Breast epithelium (tissue), 4 donors: ENCODE data around the gene PRKN. TPM values are rescaled to one million over a fixed set of nuclear protein-coding genes. Genes with fewer than 3 reads are reported as not detected.

Experiments used
- DNase-seq, 2 donors: peaks; one replicate each; pipeline ENCODE4 v3.0.0-alpha.2; 2019; ENCODE audit warnings: low spot score in 2 of 2
- H3K27ac ChIP-seq, 2 donors: fragments of 200-600 bp; sonication (generic) in 1 of 2; one replicate each; pipeline ENCODE4 v1.5.1; 2016 to 2019; ENCODE audit warnings: mild to moderate bottlenecking in 1 of 2
- H3K27me3 ChIP-seq, 2 donors: fragments of 200-600 bp; sonication (generic) in 1 of 2; one replicate each; pipeline versions ENCODE4 v1.5.1 to v1.6.0; 2017 to 2019; ENCODE audit warnings: control low read depth in 1 of 2, mild to moderate bottlenecking in 1 of 2
- H3K36me3 ChIP-seq: fragments of 200-600 bp; one replicate; pipeline ENCODE4 v1.5.1; 2019
- H3K4me1 ChIP-seq, 2 donors: fragments of 200-600 bp; sonication (generic); one replicate each; pipeline ENCODE4 v1.5.1; 2016 to 2019; ENCODE audit warnings: control low read depth in 1 of 2
- H3K4me3 ChIP-seq, 3 donors: fragments of 200-600 bp; sonication (generic); 1 replicate in 2 of 3; 2 replicates in 1 of 3; pipeline ENCODE4 v1.5.1; 2016 to 2019; ENCODE audit warnings: mild to moderate bottlenecking in 3 of 3, moderate library complexity in 2 of 3
- H3K9me3 ChIP-seq, 2 donors: fragments of 200-600 bp; sonication (generic) in 1 of 2; one replicate each; pipeline ENCODE4 v1.5.1; 2016 to 2019; ENCODE audit warnings: control low read depth in 1 of 2
- POLR2A ChIP-seq: fragments of 450-650 bp; IDR thresholded peaks from one replicate; pipeline ENCODE4 v1.6.1; 2016; ENCODE audit warnings: antibody characterized with exemption, mild to moderate bottlenecking, moderate library complexity
- POLR2AphosphoS5 ChIP-seq, 3 donors: sonication (generic); formaldehyde crosslinking; IDR thresholded peaks; one replicate each; pipeline ENCODE4 v1.6.1; 2017; ENCODE audit warnings: antibody characterized with exemption in 3 of 3
- intact Hi-C: fragments of 100-400 bp; cut with DNase I; formaldehyde crosslinking; loops from one replicate; pipeline ENCODE4 v1.15.1; 2023; ENCODE audit warnings: low total_unique reads
- total RNA-seq, 3 donors: library from RNA; depleted of rRNA; stranded (reverse); fragments of >200 nt; gene quantifications; one replicate each; pipeline ENCODE4 v1.1.0, GENCODE V29; 2016
- TF ChIP-seq, protein P1 (sequence below), 3 donors: fragments of 450-650 bp; IDR thresholded peaks; one replicate each; pipeline ENCODE4 v1.5.1; 2016 to 2017; ENCODE audit warnings: antibody characterized with exemption in 3 of 3, mild to moderate bottlenecking in 3 of 3, moderate library complexity in 3 of 3

PRKN gene
- total RNA-seq, 3 donors from 2014 or later: 7.2 to 19.0 (median 11.2) TPM

DNA sequence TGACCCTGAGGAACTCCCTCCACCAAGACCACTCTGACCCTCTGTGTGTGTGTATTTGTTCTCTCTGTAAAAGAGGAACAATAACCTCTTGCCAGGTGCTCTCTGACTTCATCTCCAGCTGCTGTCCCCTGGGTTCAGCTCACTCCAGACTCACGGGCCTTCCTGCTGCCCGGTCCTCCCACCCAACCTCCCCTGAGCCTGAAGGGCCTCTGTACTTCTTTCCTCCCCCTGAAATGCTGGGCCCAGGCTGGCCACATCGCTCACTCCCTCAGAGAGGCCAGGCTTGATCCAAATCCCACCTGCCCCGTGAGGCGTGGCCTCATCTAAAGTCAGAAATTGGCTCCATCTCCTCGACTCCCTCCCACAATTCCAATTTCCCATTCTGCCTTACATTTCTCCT, 202.4 kb downstream of the PRKN start:
- DNase-seq: no peak
- intact Hi-C loops: no loop called here
- no peaks in the 10 kb centered on the region for H3K27me3 ChIP-seq

DNA sequence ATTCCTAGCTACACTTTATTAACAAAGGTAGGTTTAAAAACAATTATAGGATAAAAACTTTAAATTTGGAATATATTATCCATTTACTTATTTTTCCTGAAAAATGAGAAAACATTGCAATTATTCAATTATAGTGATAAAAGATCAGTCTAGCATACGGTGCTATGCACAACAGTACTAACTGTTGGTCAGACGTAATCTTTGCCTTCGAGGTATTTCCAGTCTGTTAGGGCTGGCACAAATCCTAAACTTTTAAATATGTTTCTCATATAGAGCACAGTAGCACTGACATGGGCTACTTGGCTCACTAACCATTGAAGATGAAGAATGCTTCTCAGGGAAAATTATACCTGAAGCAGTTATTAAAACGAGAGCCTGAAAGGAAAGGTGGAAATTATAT, 214.8 kb downstream of the PRKN start:
- DNase-seq: no peak
- H3K27ac ChIP-seq: no peak overlapping the region
- H3K36me3 ChIP-seq: no peaks in the 10 kb centered on the region
- no peak overlapping the region for H3K4me3 ChIP-seq
- no peaks in the 10 kb centered on the region for H3K4me1 ChIP-seq
- TF ChIP-seq POLR2A: no peak
- TF ChIP-seq, protein P1, sequence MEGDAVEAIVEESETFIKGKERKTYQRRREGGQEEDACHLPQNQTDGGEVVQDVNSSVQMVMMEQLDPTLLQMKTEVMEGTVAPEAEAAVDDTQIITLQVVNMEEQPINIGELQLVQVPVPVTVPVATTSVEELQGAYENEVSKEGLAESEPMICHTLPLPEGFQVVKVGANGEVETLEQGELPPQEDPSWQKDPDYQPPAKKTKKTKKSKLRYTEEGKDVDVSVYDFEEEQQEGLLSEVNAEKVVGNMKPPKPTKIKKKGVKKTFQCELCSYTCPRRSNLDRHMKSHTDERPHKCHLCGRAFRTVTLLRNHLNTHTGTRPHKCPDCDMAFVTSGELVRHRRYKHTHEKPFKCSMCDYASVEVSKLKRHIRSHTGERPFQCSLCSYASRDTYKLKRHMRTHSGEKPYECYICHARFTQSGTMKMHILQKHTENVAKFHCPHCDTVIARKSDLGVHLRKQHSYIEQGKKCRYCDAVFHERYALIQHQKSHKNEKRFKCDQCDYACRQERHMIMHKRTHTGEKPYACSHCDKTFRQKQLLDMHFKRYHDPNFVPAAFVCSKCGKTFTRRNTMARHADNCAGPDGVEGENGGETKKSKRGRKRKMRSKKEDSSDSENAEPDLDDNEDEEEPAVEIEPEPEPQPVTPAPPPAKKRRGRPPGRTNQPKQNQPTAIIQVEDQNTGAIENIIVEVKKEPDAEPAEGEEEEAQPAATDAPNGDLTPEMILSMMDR (IDR thresholded peaks at IDR 0.05): no peak
- TF ChIP-seq POLR2AphosphoS5 (IDR thresholded peaks at IDR 0.05): no peak
- intact Hi-C loops: no loop called here
- H3K27me3 ChIP-seq: no peaks in the 10 kb centered on the region
- no peaks in the 10 kb centered on the region for H3K9me3 ChIP-seq

More for the DNA sequence above, 202.4 kb downstream of the PRKN start:
- H3K4me3 ChIP-seq: no peak overlapping the region
- no peaks in the 10 kb centered on the region for H3K9me3 ChIP-seq
- H3K36me3 ChIP-seq: no peaks in the 10 kb centered on the region
- H3K4me1 ChIP-seq: no peaks in the 10 kb centered on the region
- H3K27ac ChIP-seq: no peak overlapping the region
- no peak for TF ChIP-seq POLR2A
- TF ChIP-seq, protein P1 (IDR thresholded peaks at IDR 0.05): no peak
- no peak for TF ChIP-seq POLR2AphosphoS5 (IDR thresholded peaks at IDR 0.05)

DNA sequence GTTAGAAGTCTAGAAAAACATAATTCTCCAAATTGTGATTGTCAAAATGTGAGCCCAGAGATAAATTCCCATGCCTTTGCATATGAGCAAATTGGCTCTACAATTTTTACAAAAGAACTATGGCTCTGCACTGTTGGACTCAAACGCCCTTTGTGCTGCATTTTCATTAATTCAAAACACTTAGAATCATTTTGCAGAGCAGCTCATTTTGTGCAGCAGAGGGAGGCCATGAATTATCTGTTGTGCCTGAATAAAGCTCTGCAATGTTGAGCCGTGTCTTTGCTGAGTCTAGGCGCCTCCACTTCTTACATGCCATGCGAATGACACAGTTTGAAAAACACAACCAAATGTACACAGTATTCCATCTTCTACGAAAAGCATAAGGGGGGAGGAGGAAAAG, 230.2 kb downstream of the PRKN start:
- no peaks in the 10 kb centered on the region for H3K4me1 ChIP-seq
- H3K36me3 ChIP-seq: no peaks in the 10 kb centered on the region
- H3K9me3 ChIP-seq: no peaks in the 10 kb centered on the region
- intact Hi-C loops: no loop called here
- TF ChIP-seq POLR2AphosphoS5 (IDR thresholded peaks at IDR 0.05) (no peak), POLR2A (no peak)
- TF ChIP-seq, protein P1 (IDR thresholded peaks at IDR 0.05): no peak
- H3K27me3 ChIP-seq: no peaks in the 10 kb centered on the region
- no peak overlapping the region for H3K4me3 ChIP-seq
- no peak for DNase-seq
- H3K27ac ChIP-seq: no peak overlapping the region

DNA sequence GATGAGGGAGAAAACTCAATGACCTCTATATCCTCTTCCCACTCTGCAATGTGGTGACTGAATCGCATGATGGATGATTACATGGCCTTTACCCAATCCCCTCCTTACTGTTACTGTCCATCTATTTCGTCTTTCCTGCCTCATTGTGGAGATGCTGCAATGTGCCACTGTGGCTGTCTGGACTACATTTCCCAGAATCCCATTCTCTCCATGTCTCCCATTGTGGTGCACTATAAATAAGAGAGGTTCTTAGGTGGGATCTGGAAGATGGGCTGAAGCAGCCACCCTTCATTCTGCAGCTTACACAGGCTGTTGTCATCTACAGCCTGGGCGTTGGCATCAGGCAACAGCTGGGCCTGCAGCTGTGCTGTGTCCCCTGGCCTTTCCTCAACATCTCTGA, 233.6 kb downstream of the PRKN start:
- H3K4me1 ChIP-seq: no peaks in the 10 kb centered on the region
- H3K9me3 ChIP-seq: no peaks in the 10 kb centered on the region
- intact Hi-C loops: no loop called here
- no peaks in the 10 kb centered on the region for H3K36me3 ChIP-seq
- TF ChIP-seq, protein P1 (IDR thresholded peaks at IDR 0.05): no peak
- TF ChIP-seq POLR2AphosphoS5 (IDR thresholded peaks at IDR 0.05) (no peak), POLR2A (no peak)
- no peak overlapping the region for H3K4me3 ChIP-seq
- no peaks in the 10 kb centered on the region for H3K27me3 ChIP-seq
- no peak for DNase-seq
- no peak overlapping the region for H3K27ac ChIP-seq

DNA sequence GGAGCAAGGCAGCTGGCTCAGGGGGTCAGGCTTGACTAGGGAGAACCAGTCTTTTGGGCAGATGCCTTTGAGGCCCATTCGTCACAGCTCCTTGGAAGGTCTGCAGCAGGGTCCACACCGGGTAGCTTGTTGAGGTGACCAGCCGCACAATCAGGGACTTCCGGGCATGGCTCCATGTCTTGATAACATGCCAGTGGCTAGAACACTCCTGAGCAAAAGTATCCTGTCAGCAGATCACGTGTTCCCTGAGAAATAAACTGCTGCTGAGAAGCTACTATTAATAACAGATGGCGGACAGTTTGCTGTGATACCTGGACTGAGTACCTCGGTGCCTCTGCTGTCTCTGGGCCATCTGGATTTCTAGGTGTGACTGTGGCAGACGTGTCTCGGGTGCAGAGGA, 235.9 kb downstream of the PRKN start:
- H3K4me1 ChIP-seq: no peaks in the 10 kb centered on the region
- no peak for DNase-seq
- intact Hi-C loops: no loop called here
- TF ChIP-seq POLR2AphosphoS5 (IDR thresholded peaks at IDR 0.05) (no peak), POLR2A (no peak)
- TF ChIP-seq, protein P1 (IDR thresholded peaks at IDR 0.05): no peak
- H3K9me3 ChIP-seq: no peaks in the 10 kb centered on the region
- no peak overlapping the region for H3K4me3 ChIP-seq
- H3K36me3 ChIP-seq: no peaks in the 10 kb centered on the region
- no peaks in the 10 kb centered on the region for H3K27me3 ChIP-seq
- H3K27ac ChIP-seq: no peak overlapping the region
